HL-60 (cell line): Measurements from ENCODE around the gene SPRYD7.
A peak's percentile ranks its signal among the peaks of the same experiment; 100 is the strongest.

ENCODE experiments used
- DNase-seq, 2 experiments: peaks; one replicate each; pipeline ENCODE4 v3.0.0-alpha.2; 2010 to 2020; ENCODE audit warnings: low read depth in 1 of 2, low spot score in 1 of 2
- H3K27ac ChIP-seq: fragments of 250-450 bp; sonication (Bioruptor Pico); replicated peaks from 2 replicates; pipeline ENCODE4 v1.5.1; 2020; ENCODE audit warnings: mild to moderate bottlenecking, moderate library complexity
- H3K27me3 ChIP-seq: fragments of 250-450 bp; sonication (Bioruptor Pico); 2 replicates; pipeline ENCODE4 v1.5.1; 2021; ENCODE audit warnings: mild to moderate bottlenecking, moderate library complexity; ENCODE audit not compliant: insufficient read depth, poor library complexity, severe bottlenecking
- H3K4me3 ChIP-seq: replicated peaks from 2 replicates; pipeline ENCODE4 v1.5.1; 2011; ENCODE audit warnings: mild to moderate bottlenecking, control low read depth, low read length; ENCODE audit not compliant: insufficient read depth
- GABPA ChIP-seq: IDR thresholded peaks from 2 replicates; pipeline ENCODE4 v1.6.1; 2012; ENCODE audit warnings: low read depth
- POLR2AphosphoS5 ChIP-seq: IDR thresholded peaks from 2 replicates; pipeline ENCODE4 v1.6.1; 2012; ENCODE audit warnings: low read depth
- SPI1 ChIP-seq: IDR thresholded peaks from 2 replicates; pipeline ENCODE4 v1.6.1; 2012; ENCODE audit warnings: low read depth, mild to moderate bottlenecking, borderline replicate concordance
- TF ChIP-seq, protein P1 (sequence below): IDR thresholded peaks from one replicate; pipeline ENCODE4 v1.5.1; 2011; ENCODE audit warnings: low read length, control low read depth, inconsistent platforms; ENCODE audit not compliant: insufficient read depth
- TF ChIP-seq, protein P2 (sequence below): IDR thresholded peaks from 2 replicates; pipeline ENCODE4 v1.6.1; 2012; ENCODE audit warnings: low read depth; ENCODE audit not compliant: insufficient replicate concordance

Gene SPRYD7

DNA sequence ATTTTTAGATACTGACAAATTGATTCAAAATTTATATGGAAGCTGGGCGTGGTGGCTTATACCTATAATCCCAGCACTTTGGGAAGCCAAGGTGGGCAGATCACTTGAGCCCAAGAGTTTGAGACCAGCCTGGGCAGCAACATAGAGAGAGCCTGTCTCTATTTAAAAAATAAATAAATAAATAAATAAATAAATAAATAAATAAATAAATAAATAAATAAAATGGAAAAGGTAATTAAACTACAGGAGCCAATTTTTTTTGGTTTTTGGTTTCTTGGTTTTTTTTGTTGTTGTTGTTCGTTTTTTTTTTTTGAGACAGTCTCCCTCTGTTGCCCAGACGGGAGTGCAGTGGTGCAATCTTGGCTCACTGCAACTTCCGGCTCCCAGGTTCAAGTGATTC is 31.3 kb upstream of the SPRYD7 start:
- Histone ChIP-seq H3K4me3 (no peak overlapping the region), H3K27ac (no peak overlapping the region), H3K27me3 (no peaks in the 10 kb centered on the region)
- TF ChIP-seq POLR2AphosphoS5 (no peak), SPI1 (no peak), GABPA (no peak)
- TF ChIP-seq, protein P1, sequence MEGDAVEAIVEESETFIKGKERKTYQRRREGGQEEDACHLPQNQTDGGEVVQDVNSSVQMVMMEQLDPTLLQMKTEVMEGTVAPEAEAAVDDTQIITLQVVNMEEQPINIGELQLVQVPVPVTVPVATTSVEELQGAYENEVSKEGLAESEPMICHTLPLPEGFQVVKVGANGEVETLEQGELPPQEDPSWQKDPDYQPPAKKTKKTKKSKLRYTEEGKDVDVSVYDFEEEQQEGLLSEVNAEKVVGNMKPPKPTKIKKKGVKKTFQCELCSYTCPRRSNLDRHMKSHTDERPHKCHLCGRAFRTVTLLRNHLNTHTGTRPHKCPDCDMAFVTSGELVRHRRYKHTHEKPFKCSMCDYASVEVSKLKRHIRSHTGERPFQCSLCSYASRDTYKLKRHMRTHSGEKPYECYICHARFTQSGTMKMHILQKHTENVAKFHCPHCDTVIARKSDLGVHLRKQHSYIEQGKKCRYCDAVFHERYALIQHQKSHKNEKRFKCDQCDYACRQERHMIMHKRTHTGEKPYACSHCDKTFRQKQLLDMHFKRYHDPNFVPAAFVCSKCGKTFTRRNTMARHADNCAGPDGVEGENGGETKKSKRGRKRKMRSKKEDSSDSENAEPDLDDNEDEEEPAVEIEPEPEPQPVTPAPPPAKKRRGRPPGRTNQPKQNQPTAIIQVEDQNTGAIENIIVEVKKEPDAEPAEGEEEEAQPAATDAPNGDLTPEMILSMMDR: no peak
- TF ChIP-seq, protein P2, sequence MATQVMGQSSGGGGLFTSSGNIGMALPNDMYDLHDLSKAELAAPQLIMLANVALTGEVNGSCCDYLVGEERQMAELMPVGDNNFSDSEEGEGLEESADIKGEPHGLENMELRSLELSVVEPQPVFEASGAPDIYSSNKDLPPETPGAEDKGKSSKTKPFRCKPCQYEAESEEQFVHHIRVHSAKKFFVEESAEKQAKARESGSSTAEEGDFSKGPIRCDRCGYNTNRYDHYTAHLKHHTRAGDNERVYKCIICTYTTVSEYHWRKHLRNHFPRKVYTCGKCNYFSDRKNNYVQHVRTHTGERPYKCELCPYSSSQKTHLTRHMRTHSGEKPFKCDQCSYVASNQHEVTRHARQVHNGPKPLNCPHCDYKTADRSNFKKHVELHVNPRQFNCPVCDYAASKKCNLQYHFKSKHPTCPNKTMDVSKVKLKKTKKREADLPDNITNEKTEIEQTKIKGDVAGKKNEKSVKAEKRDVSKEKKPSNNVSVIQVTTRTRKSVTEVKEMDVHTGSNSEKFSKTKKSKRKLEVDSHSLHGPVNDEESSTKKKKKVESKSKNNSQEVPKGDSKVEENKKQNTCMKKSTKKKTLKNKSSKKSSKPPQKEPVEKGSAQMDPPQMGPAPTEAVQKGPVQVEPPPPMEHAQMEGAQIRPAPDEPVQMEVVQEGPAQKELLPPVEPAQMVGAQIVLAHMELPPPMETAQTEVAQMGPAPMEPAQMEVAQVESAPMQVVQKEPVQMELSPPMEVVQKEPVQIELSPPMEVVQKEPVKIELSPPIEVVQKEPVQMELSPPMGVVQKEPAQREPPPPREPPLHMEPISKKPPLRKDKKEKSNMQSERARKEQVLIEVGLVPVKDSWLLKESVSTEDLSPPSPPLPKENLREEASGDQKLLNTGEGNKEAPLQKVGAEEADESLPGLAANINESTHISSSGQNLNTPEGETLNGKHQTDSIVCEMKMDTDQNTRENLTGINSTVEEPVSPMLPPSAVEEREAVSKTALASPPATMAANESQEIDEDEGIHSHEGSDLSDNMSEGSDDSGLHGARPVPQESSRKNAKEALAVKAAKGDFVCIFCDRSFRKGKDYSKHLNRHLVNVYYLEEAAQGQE: no peak
- no peak for DNase-seq

DNA sequence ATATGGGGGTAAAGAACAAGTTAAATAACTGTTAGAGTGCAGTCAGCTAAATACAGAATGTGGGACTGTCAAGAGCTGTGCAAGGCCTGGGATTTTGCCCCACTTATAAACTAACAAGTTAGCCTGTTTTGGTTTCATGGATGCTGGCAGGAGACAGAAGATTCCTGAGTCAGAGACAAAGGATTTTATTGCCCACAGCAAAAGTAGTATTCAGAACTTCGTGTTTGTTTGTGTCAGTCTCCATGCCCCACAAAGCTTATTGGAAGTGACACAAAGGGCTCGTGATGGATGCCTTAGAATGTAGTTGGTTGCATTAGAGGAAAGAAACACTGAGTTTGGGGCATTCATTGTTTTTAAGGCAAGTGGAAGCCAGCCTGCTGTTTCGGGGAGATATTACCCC is 22.2 kb upstream of the SPRYD7 start:
- no peak for DNase-seq
- no peak overlapping the region for H3K27ac ChIP-seq
- no peaks in the 10 kb centered on the region for H3K27me3 ChIP-seq
- H3K4me3 ChIP-seq: no peak overlapping the region
- TF ChIP-seq, protein P1: no peak
- TF ChIP-seq GABPA (no peak), POLR2AphosphoS5 (no peak), SPI1 (no peak)
- TF ChIP-seq, protein P2: no peak

DNA sequence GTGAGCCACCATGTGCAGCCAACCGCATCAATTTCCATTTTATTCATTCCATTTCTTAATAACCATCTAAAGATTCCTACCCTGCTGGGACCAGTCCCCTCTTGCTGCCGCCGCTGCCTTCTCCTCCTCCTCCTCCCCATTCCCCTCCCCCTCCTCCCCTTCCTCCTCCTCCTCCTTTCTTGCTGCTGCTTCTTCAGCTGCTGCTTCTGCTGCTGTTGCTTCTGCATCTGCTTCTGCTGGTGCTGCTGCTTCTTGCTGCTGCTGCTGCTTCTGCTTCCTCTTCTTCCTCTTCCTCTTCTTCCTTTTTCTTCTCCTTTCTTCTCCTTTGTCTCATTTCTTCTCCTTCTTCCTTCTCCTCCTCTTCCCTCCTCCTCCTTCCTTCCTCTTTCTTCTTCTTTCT is 20.0 kb upstream of the SPRYD7 start:
- peak; percentile 64 to 65 for DNase-seq
- Histone ChIP-seq H3K27me3 (no peaks in the 10 kb centered on the region), H3K27ac (no peak overlapping the region), H3K4me3 (no peak overlapping the region)
- TF ChIP-seq, protein P1: no peak
- TF ChIP-seq, protein P2: no peak
- no peak for TF ChIP-seq GABPA
- TF ChIP-seq SPI1: peak; percentile 31; the same call in 1 of the 2 replicates
- 0 out of 2 replicates have a peak, but pooled peaks have one; percentile 26 for TF ChIP-seq POLR2AphosphoS5
